Measurements from ENCODE around the gene MARCO. TPM values are rescaled to one million over a fixed set of nuclear protein-coding genes. Genes with fewer than 3 reads are reported as not detected.

MARCO gene
- polyA plus RNA-seq, 1 donor from 2014 or later, result not detected

GRCh38 chr2:119025013-119025412, 83.0 kb downstream of the MARCO start:
- TF ChIP-seq SMC3 (conservative IDR thresholded peaks at IDR 0.05; ENCODE audit: poor library complexity), result no peak
- TF ChIP-seq, protein P1, sequence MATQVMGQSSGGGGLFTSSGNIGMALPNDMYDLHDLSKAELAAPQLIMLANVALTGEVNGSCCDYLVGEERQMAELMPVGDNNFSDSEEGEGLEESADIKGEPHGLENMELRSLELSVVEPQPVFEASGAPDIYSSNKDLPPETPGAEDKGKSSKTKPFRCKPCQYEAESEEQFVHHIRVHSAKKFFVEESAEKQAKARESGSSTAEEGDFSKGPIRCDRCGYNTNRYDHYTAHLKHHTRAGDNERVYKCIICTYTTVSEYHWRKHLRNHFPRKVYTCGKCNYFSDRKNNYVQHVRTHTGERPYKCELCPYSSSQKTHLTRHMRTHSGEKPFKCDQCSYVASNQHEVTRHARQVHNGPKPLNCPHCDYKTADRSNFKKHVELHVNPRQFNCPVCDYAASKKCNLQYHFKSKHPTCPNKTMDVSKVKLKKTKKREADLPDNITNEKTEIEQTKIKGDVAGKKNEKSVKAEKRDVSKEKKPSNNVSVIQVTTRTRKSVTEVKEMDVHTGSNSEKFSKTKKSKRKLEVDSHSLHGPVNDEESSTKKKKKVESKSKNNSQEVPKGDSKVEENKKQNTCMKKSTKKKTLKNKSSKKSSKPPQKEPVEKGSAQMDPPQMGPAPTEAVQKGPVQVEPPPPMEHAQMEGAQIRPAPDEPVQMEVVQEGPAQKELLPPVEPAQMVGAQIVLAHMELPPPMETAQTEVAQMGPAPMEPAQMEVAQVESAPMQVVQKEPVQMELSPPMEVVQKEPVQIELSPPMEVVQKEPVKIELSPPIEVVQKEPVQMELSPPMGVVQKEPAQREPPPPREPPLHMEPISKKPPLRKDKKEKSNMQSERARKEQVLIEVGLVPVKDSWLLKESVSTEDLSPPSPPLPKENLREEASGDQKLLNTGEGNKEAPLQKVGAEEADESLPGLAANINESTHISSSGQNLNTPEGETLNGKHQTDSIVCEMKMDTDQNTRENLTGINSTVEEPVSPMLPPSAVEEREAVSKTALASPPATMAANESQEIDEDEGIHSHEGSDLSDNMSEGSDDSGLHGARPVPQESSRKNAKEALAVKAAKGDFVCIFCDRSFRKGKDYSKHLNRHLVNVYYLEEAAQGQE (IDR thresholded peaks at IDR 0.05; ENCODE audit: borderline replicate concordance), result no peak
- no peak for TF ChIP-seq EP300 (conservative IDR thresholded peaks at IDR 0.05; ENCODE audit: poor library complexity, severe bottlenecking)
- TF ChIP-seq TAF1 (IDR thresholded peaks at IDR 0.05; ENCODE audit: low read depth), result no peak
- TF ChIP-seq MXI1 (conservative IDR thresholded peaks at IDR 0.05; ENCODE audit: poor library complexity, severe bottlenecking), result no peak
- no peak for TF ChIP-seq CTCF (IDR thresholded peaks at IDR 0.05; ENCODE audit: poor library complexity, severe bottlenecking)
- TF ChIP-seq EZH2 (IDR thresholded peaks at IDR 0.05; ENCODE audit: borderline replicate concordance, insufficient read depth, low read length, poor library complexity, severe bottlenecking), result no peak
- TF ChIP-seq RAD21 (conservative IDR thresholded peaks at IDR 0.05), result no peak
- no peak for TF ChIP-seq POLR2AphosphoS5 (IDR thresholded peaks at IDR 0.05)
- no peaks in the 10 kb centered on the region for H3K9me2 ChIP-seq (ENCODE audit: insufficient read depth, low read length)
- no peak overlapping the region for H3K4me2 ChIP-seq (ENCODE audit: low read length)
- H3K4me3 ChIP-seq (ENCODE audit: low read length), result no peak overlapping the region
- H2AFZ ChIP-seq (ENCODE audit: low read depth, low read length), result no peak overlapping the region
- no peaks in the 10 kb centered on the region for H3K36me3 ChIP-seq (ENCODE audit: insufficient read depth, low read length)
- H3K79me2 ChIP-seq (replicated peaks; ENCODE audit: insufficient read depth, low read length), result no peaks in the 10 kb centered on the region
- H3K9ac ChIP-seq (ENCODE audit: low read length), result no peak overlapping the region
- H3K27me3 ChIP-seq (ENCODE audit: insufficient read depth, low read depth, low read length), result no peaks in the 10 kb centered on the region
- H3K27ac ChIP-seq (ENCODE audit: low read length), result no peak overlapping the region
- H3F3A ChIP-seq (ENCODE audit: insufficient read depth, low read length, poor library complexity, severe bottlenecking), result no peaks in the 10 kb centered on the region
- H3K9me3 ChIP-seq (ENCODE audit: low read length), result no peaks in the 10 kb centered on the region
- no peaks in the 10 kb centered on the region for H4K20me1 ChIP-seq (ENCODE audit: insufficient read depth)

- Histone ChIP-seq H3K4me3 (ENCODE audit: low read length) (no peak overlapping the region), H2AFZ (ENCODE audit: low read depth, low read length) (no peak overlapping the region), H3K27ac (ENCODE audit: low read length) (no peak overlapping the region), H3K4me2 (ENCODE audit: low read length) (no peak overlapping the region), H3K27me3 (ENCODE audit: insufficient read depth, low read depth, low read length) (no peaks in the 10 kb centered on the region), H4K20me1 (ENCODE audit: insufficient read depth) (no peaks in the 10 kb centered on the region), H3K9me3 (ENCODE audit: low read length) (no peaks in the 10 kb centered on the region), H3K79me2 (replicated peaks; ENCODE audit: insufficient read depth, low read length) (no peaks in the 10 kb centered on the region), H3K9ac (ENCODE audit: low read length) (no peak overlapping the region), H3F3A (ENCODE audit: insufficient read depth, low read length, poor library complexity, severe bottlenecking) (no peaks in the 10 kb centered on the region), H3K9me2 (ENCODE audit: insufficient read depth, low read length) (no peaks in the 10 kb centered on the region), H3K36me3 (ENCODE audit: insufficient read depth, low read length) (no peaks in the 10 kb centered on the region)
- TF ChIP-seq, protein P1 (IDR thresholded peaks at IDR 0.05; ENCODE audit: borderline replicate concordance), result no peak
- TF ChIP-seq MXI1 (conservative IDR thresholded peaks at IDR 0.05; ENCODE audit: poor library complexity, severe bottlenecking) (no peak), SMC3 (conservative IDR thresholded peaks at IDR 0.05; ENCODE audit: poor library complexity) (no peak), POLR2AphosphoS5 (IDR thresholded peaks at IDR 0.05) (no peak), EP300 (conservative IDR thresholded peaks at IDR 0.05; ENCODE audit: poor library complexity, severe bottlenecking) (no peak), RAD21 (conservative IDR thresholded peaks at IDR 0.05) (no peak), CTCF (IDR thresholded peaks at IDR 0.05; ENCODE audit: poor library complexity, severe bottlenecking) (no peak), TAF1 (IDR thresholded peaks at IDR 0.05; ENCODE audit: low read depth) (no peak), EZH2 (IDR thresholded peaks at IDR 0.05; ENCODE audit: borderline replicate concordance, insufficient read depth, low read length, poor library complexity, severe bottlenecking) (no peak)
Observed at GRCh38 chr2:119025762-119026351, 83.9 kb downstream of the MARCO start.

Data from neural cell (in vitro differentiated cells).